Upper lobe of left lung (tissue), 4 donors: Measurements from ENCODE around the gene SULT6B1.

ENCODE experiments used
- CTCF ChIP-seq, 6 experiments: fragments of 450-650 bp in 4 of 6; fragments of 200-600 bp in 2 of 6; sonication (generic) in 2 of 6; IDR thresholded peaks; one replicate each; pipeline ENCODE4 v1.5.1; 2016 to 2019; ENCODE audit warnings: antibody characterized with exemption in 6 of 6
- EP300 ChIP-seq, 4 donors: sonication (generic); formaldehyde crosslinking; IDR thresholded peaks; one replicate each; pipeline ENCODE4 v1.5.1; 2017; ENCODE audit warnings: antibody characterized with exemption in 4 of 4, control low read depth in 2 of 4
- POLR2A ChIP-seq, 4 donors: fragments of 450-650 bp; IDR thresholded peaks; one replicate each; pipeline ENCODE4 v1.5.1; 2016 to 2017; ENCODE audit warnings: antibody characterized with exemption in 4 of 4, mild to moderate bottlenecking in 2 of 4

DNA sequence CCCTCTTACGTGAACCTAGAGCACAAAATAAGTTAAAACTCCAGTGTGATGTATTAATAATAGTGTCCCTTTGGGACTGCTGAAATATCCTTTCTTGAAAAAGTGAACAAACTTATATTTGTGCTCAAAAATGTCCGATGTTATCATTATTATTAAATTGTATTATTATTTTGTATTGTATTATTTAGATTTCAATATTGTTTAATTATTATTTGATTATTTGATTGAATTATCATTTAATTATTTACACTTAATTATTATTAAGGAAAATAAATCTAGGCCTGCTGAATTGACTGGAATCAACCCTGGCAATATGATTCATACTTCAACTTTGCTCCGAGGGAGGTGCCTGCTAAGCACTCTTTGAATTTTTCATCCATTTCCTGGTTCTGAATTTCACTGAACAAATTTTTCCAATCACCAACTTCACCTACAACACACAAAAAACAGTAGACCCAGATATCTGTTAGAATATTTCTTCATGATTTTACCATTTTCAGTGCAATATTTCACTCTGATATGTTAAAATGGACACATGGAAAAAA, 20.8 kb downstream of the SULT6B1 start:
- TF ChIP-seq POLR2A (IDR thresholded peaks at IDR 0.05): no peak
- TF ChIP-seq CTCF (IDR thresholded peaks at IDR 0.05): no peak
- TF ChIP-seq EP300 (IDR thresholded peaks at IDR 0.05): no peak
